Measurements from ENCODE around the gene AKT1. TPM values are rescaled to one million over a fixed set of nuclear protein-coding genes. Genes with fewer than 3 reads are reported as not detected.

AKT1 gene
- total RNA-seq, 1 experiment from 2014 or later = 83.3 TPM

DNA sequence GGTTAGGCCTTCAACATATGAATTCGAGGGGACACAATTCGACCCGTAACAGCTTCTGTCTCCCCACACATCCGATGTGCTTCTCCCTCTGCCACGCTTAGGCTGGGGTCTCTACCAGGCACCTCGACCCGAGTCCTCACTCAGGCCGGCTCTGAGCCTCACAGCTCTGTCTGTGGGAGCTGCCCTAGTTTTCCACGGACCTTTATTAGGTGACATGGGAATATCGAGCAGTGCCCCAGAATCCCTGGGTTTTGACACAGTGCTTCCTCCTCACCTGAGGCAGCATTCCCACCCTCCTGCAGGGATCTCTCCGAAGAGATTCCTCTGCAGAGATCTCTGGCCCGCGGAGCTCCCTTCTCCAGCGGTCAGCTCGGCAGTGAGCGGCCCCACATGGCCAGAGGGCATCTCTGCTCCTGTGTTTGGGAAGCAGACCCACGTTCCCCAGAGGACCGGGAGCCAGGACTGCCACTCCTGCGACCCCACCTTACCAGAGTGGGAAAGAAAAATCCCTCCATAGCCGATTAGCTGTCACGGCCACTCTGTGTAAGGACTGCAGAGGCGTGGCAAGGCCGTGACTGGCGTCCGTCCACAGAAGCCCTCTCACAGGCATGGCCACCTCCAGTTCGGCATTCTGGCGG, 26.5 kb upstream of the AKT1 start:
- H3K27ac Mint-ChIP-seq (ENCODE audit: low read depth, unreplicated experiment) = no peak overlapping the region
- H3K4me3 Mint-ChIP-seq (ENCODE audit: unreplicated experiment) = no peak overlapping the region
- intact Hi-C loops (cut with micrococcal nuclease) = no loop called here
- H3K9me3 Mint-ChIP-seq (ENCODE audit: unreplicated experiment) = peaks cover 12% of the 10 kb centered on the region
- no peak for TF ChIP-seq CTCF (IDR thresholded peaks at IDR 0.05; ENCODE audit: unreplicated experiment)
- POLR2A ChIA-PET = interaction anchor here (1.2 to 1.3 kb wide), 2 partner anchors 27 to 28 kb away, joined by 3 read pairs; partner anchors contain the start of gene AKT1
- BruUV-seq (replicated peaks) = no TSS peak
- peaks cover 4% of the 10 kb centered on the region for H3K4me1 Mint-ChIP-seq (ENCODE audit: insufficient read depth, unreplicated experiment)
- no peak for DNase-seq (ENCODE audit: unreplicated experiment)
- CTCF ChIA-PET = interaction anchor here (0.6 to 3.0 kb wide), 3 partner anchors 29 to 55 kb away, joined by 3 to 16 read pairs (median 3); no protein-coding TSS in a partner anchor
- H3K27me3 Mint-ChIP-seq (ENCODE audit: insufficient read depth, unreplicated experiment) = peaks cover 17% of the 10 kb centered on the region
- H3K36me3 Mint-ChIP-seq (ENCODE audit: insufficient read depth, unreplicated experiment) = peaks cover 11% of the 10 kb centered on the region

DNA sequence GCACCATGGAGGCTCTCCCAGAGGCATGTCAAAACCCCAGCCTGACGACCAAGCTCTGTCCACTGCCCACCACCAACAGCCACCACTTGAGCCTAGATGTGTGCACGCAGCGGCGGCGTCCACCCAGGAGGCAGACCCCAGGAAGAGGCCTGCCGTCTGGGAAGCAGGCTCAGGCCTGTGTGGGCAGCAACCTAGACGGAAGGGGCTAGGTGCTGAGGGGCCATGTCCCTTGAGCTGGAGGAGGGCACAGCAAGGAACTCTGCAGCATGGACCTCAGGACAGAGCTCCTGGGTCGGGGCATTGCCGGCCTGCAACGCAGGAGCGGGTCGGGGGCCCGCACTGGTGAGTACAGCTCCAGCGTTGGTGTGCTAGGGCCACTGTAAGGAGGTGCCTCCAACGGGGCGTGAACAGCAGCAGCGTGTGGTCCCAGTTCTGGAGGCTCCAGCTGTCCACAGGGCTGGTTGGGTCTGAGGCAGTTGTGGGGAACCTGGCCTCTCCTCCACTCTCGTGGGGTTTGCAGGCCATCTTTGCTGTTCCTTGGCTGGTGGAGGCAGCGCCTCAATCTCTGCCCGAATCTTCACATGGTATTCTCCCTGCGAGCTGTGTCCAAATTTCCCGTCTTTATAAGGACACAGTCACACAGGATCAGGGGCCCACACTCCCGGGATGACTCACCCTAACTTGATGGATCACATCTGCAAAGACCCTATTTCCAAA, 25.8 kb upstream of the AKT1 start:
- peaks cover 17% of the 10 kb centered on the region for H3K27me3 Mint-ChIP-seq (ENCODE audit: insufficient read depth, unreplicated experiment)
- peaks cover 11% of the 10 kb centered on the region for H3K36me3 Mint-ChIP-seq (ENCODE audit: insufficient read depth, unreplicated experiment)
- no TSS peak for BruUV-seq (replicated peaks)
- H3K9me3 Mint-ChIP-seq (ENCODE audit: unreplicated experiment) = peaks cover 12% of the 10 kb centered on the region
- H3K27ac Mint-ChIP-seq (ENCODE audit: low read depth, unreplicated experiment) = no peak overlapping the region
- ChIA-PET POLR2A (interaction anchor here (0.6 to 1.3 kb wide), 4 partner anchors 21 to 99 kb away, joined by 3 read pairs; partner anchors contain the start of genes AKT1 and ZBTB42), CTCF (interaction anchor here (0.7 to 3.0 kb wide), 4 partner anchors 10 to 99 kb away, joined by 3 to 16 read pairs (median 4); no protein-coding TSS in a partner anchor)
- H3K4me3 Mint-ChIP-seq (ENCODE audit: unreplicated experiment) = no peak overlapping the region
- no peaks in the 10 kb centered on the region for H3K4me1 Mint-ChIP-seq (ENCODE audit: insufficient read depth, unreplicated experiment)
- no peak for DNase-seq (ENCODE audit: unreplicated experiment)
- no peak for TF ChIP-seq CTCF (IDR thresholded peaks at IDR 0.05; ENCODE audit: unreplicated experiment)
- intact Hi-C loops (cut with micrococcal nuclease) = no loop called here

DNA sequence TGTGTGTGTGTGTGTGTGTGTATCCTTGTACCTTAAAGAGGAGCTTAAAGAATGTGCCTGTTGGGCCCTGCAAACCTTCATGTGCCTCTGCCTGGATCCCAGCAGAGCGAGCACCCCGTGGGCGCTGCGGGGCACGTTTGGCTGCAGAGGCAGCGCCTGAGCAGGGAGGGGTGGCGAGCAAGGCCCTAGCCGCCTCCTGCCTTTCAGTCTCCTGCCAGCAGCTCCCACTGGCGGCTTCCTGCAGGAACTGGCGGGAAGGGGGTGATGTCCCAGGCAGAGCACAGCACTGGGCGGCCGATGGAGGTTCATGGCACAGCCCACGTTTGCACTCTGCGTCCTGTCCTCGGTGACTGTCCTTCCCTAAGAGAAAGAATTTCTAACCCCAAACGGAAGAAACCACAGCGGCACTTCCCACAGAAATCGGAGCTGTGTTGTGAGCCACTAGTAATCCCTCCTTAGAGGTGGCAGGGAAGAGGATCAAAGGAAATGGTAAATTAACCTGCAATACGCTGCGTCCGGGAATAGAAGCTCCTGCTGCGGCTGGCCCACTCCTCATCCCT, 25.2 kb upstream of the AKT1 start:
- peaks cover 12% of the 10 kb centered on the region for H3K9me3 Mint-ChIP-seq (ENCODE audit: unreplicated experiment)
- CTCF ChIA-PET = interaction anchor here (0.7 to 3.0 kb wide), 3 partner anchors 9 to 98 kb away, joined by 3 to 16 read pairs (median 4); no protein-coding TSS in a partner anchor
- intact Hi-C loops (cut with micrococcal nuclease) = loop anchor here (1.0 kb wide), 1 partner anchor 52 kb away; no protein-coding TSS in a partner anchor
- peak; percentile 37 for DNase-seq (ENCODE audit: unreplicated experiment)
- peaks cover 11% of the 10 kb centered on the region for H3K36me3 Mint-ChIP-seq (ENCODE audit: insufficient read depth, unreplicated experiment)
- H3K4me3 Mint-ChIP-seq (ENCODE audit: unreplicated experiment) = no peak overlapping the region
- no peak overlapping the region for H3K27ac Mint-ChIP-seq (ENCODE audit: low read depth, unreplicated experiment)
- no peaks in the 10 kb centered on the region for H3K4me1 Mint-ChIP-seq (ENCODE audit: insufficient read depth, unreplicated experiment)
- POLR2A ChIA-PET = interaction anchor here (0.6 to 1.3 kb wide), 5 partner anchors 20 to 266 kb away, joined by 3 to 4 read pairs (median 3); partner anchors contain the start of genes AKT1 and ZBTB42
- peaks cover 17% of the 10 kb centered on the region for H3K27me3 Mint-ChIP-seq (ENCODE audit: insufficient read depth, unreplicated experiment)
- BruUV-seq (replicated peaks) = no TSS peak
- peak; percentile 17 for TF ChIP-seq CTCF (IDR thresholded peaks at IDR 0.05; ENCODE audit: unreplicated experiment)

DNA sequence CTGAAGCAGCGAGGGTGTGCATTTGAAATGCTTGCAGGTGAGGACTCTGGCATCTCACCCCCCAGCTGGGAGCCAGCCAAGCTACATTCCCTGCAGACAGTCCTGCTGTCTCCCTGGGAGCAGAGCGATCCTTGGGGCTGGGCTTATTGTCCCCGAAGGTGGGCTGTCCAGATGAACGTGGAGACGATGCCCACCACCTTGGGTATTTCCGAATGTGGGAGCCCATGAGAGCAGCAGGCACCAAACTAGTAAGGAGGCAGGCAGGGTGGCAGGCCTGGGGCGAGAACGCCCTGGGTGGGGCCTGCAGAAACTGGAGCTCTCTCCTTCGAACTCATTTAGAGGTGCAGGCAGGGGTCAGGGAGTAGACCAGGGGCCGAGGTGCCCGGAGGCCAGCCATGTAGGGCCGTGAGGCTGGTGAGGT, 23.8 kb upstream of the AKT1 start:
- CTCF ChIA-PET = interaction anchor here (0.9 to 1.7 kb wide), 2 partner anchors 51 to 53 kb away, joined by 3 to 7 read pairs; no protein-coding TSS in a partner anchor
- H3K4me3 Mint-ChIP-seq (ENCODE audit: unreplicated experiment) = no peak overlapping the region
- no peak for DNase-seq (ENCODE audit: unreplicated experiment)

More for the DNA sequence above, 23.8 kb upstream of the AKT1 start:
- BruUV-seq (replicated peaks) = no TSS peak
- Mint-ChIP-seq H3K36me3 (ENCODE audit: insufficient read depth, unreplicated experiment) (peaks cover 6% of the 10 kb centered on the region), H3K4me1 (ENCODE audit: insufficient read depth, unreplicated experiment) (peaks cover 2% of the 10 kb centered on the region), H3K27ac (ENCODE audit: low read depth, unreplicated experiment) (no peak overlapping the region), H3K27me3 (ENCODE audit: insufficient read depth, unreplicated experiment) (peaks cover 7% of the 10 kb centered on the region), H3K9me3 (ENCODE audit: unreplicated experiment) (peaks cover 5% of the 10 kb centered on the region)
- TF ChIP-seq CTCF (IDR thresholded peaks at IDR 0.05; ENCODE audit: unreplicated experiment) = no peak
- POLR2A ChIA-PET = interaction anchor here (0.7 to 1.1 kb wide), 3 partner anchors 14 to 43 kb away, joined by 3 read pairs; no protein-coding TSS in a partner anchor
- intact Hi-C loops (cut with micrococcal nuclease) = no loop called here

All from MCF 10A (cell line).